Suprapubic skin (tissue), 4 donors: ENCODE data around the gene SIL1. TPM values are rescaled to one million over a fixed set of nuclear protein-coding genes. Genes with fewer than 3 reads are reported as not detected.

Source experiments
- DNase-seq, 2 donors: peaks; one replicate each; pipeline ENCODE4 v3.0.0-alpha.2; 2019; ENCODE audit warnings: low spot score in 2 of 2
- H3K27ac ChIP-seq: fragments of 200-600 bp; sonication (generic); one replicate; pipeline ENCODE4 v1.5.1; 2019
- H3K27me3 ChIP-seq: fragments of 200-600 bp; sonication (generic); one replicate; pipeline ENCODE4 v1.5.1; 2019
- H3K36me3 ChIP-seq: fragments of 200-600 bp; sonication (generic); one replicate; pipeline ENCODE4 v1.5.1; 2019
- H3K4me1 ChIP-seq: fragments of 200-600 bp; sonication (generic); one replicate; pipeline ENCODE4 v1.5.1; 2019
- H3K4me3 ChIP-seq: fragments of 200-600 bp; sonication (generic); one replicate; pipeline ENCODE4 v1.5.1; 2019; ENCODE audit warnings: mild to moderate bottlenecking
- H3K9me3 ChIP-seq: fragments of 200-600 bp; sonication (generic); one replicate; pipeline ENCODE4 v1.5.1; 2019
- CTCF ChIP-seq, 2 donors: fragments of 200-600 bp in 1 of 2; fragments of 450-650 bp in 1 of 2; sonication (generic) in 1 of 2; IDR thresholded peaks; one replicate each; pipeline ENCODE4 v1.5.1; 2016 to 2019; ENCODE audit warnings: antibody characterized with exemption in 2 of 2, mild to moderate bottlenecking in 1 of 2, moderate library complexity in 1 of 2
- EP300 ChIP-seq: sonication (generic); formaldehyde crosslinking; IDR thresholded peaks from one replicate; pipeline ENCODE4 v1.6.1; 2017; ENCODE audit warnings: antibody characterized with exemption
- POLR2A ChIP-seq, 2 donors: fragments of 450-650 bp; IDR thresholded peaks; one replicate each; pipeline ENCODE4 v1.6.1; 2017; ENCODE audit warnings: antibody characterized with exemption in 2 of 2, mild to moderate bottlenecking in 2 of 2, moderate library complexity in 2 of 2
- POLR2AphosphoS5 ChIP-seq, 3 donors: sonication (generic); formaldehyde crosslinking; IDR thresholded peaks; one replicate each; pipeline ENCODE4 v1.6.1; 2017; ENCODE audit warnings: antibody characterized with exemption in 3 of 3
- WGBS: methylation state at CpG from one replicate; pipeline ENCODE4 v1.1.5; 2018; 5-methylcytosine and 5-hydroxymethylcytosine counted together
- total RNA-seq, 4 donors: library from RNA; depleted of rRNA; stranded (reverse); fragments of >200 nt; gene quantifications; one replicate each; pipeline ENCODE4 v1.1.0, GENCODE V29; 2016

Gene SIL1
- total RNA-seq, 4 donors from 2014 or later: 38.5 to 54.6 (median 41.7) TPM

- no peaks in the 10 kb centered on the region for H3K27me3 ChIP-seq
- DNase-seq: peak; percentile 87 to 89
- no peak for TF ChIP-seq POLR2AphosphoS5 (IDR thresholded peaks at IDR 0.05)
- no peak for TF ChIP-seq EP300
- H3K4me3 ChIP-seq: peak overlapping the region; percentile 21
- no peaks in the 10 kb centered on the region for H3K9me3 ChIP-seq
- peak overlapping the region; percentile 59 for H3K27ac ChIP-seq
- no peaks in the 10 kb centered on the region for H3K36me3 ChIP-seq
- H3K4me1 ChIP-seq: peaks cover 55% of the 10 kb centered on the region
- 30% methylated on average over 11 of the region's 14 CpGs for WGBS
Observed at GRCh38 chr5:138953387-138954256, 244.5 kb downstream of the SIL1 start.

- 3% methylated on average over 6 of the region's 6 CpGs for WGBS
- no peak for DNase-seq
- peak overlapping the region; percentile 35 for H3K27ac ChIP-seq
- peaks cover under 1% of the 10 kb centered on the region for H3K36me3 ChIP-seq
- peaks cover 55% of the 10 kb centered on the region for H3K4me1 ChIP-seq
- H3K9me3 ChIP-seq: no peaks in the 10 kb centered on the region
- no peaks in the 10 kb centered on the region for H3K27me3 ChIP-seq
- TF ChIP-seq CTCF (IDR thresholded peaks at IDR 0.05): no peak
- TF ChIP-seq EP300: no peak
- TF ChIP-seq POLR2A (IDR thresholded peaks at IDR 0.05): no peak
- peak overlapping the region; percentile 21 for H3K4me3 ChIP-seq
Observed at GRCh38 chr5:138952962-138953361, 245.2 kb downstream of the SIL1 start.

GRCh38 chr5:138951986-138952735 lies 246.0 kb downstream of the SIL1 start:
- H3K4me1 ChIP-seq: peaks cover 55% of the 10 kb centered on the region
- 90% methylated on average over 14 of the region's 17 CpGs for WGBS
- no peak overlapping the region for H3K27ac ChIP-seq

GRCh38 chr5:138951091-138951985 lies 246.8 kb downstream of the SIL1 start:
- H3K4me1 ChIP-seq: peaks cover 55% of the 10 kb centered on the region

More at GRCh38 chr5:138951986-138952735, 246.0 kb downstream of the SIL1 start:
- Histone ChIP-seq H3K4me3 (no peak overlapping the region), H3K36me3 (peaks cover 9% of the 10 kb centered on the region), H3K9me3 (no peaks in the 10 kb centered on the region), H3K27me3 (no peaks in the 10 kb centered on the region)
- DNase-seq: no peak
- no peak for TF ChIP-seq POLR2AphosphoS5 (IDR thresholded peaks at IDR 0.05)
- TF ChIP-seq POLR2A (IDR thresholded peaks at IDR 0.05): no peak
- no peak for TF ChIP-seq CTCF (IDR thresholded peaks at IDR 0.05)
- TF ChIP-seq EP300: no peak

More at GRCh38 chr5:138951091-138951985, 246.8 kb downstream of the SIL1 start:
- WGBS: 95% methylated on average over 13 of the region's 18 CpGs
- H3K9me3 ChIP-seq: no peaks in the 10 kb centered on the region
- TF ChIP-seq EP300 (no peak), POLR2A (IDR thresholded peaks at IDR 0.05) (no peak), CTCF (IDR thresholded peaks at IDR 0.05) (no peak), POLR2AphosphoS5 (IDR thresholded peaks at IDR 0.05) (no peak)
- no peak overlapping the region for H3K4me3 ChIP-seq
- H3K27ac ChIP-seq: no peak overlapping the region
- DNase-seq: peak in 1 of 2 donors; percentile 60
- peaks cover 17% of the 10 kb centered on the region for H3K36me3 ChIP-seq
- no peaks in the 10 kb centered on the region for H3K27me3 ChIP-seq
